Prostate gland (tissue), 2 donors: Measurements from ENCODE around the gene SLC44A3. TPM values are rescaled to one million over a fixed set of nuclear protein-coding genes. Genes with fewer than 3 reads are reported as not detected.

Experiments used
- DNase-seq: peaks from one replicate; pipeline ENCODE4 v3.0.0-alpha.2; 2019; ENCODE audit warnings: low spot score
- H3K27ac ChIP-seq, 2 donors: fragments of 200-600 bp; sonication (generic); 2 replicates each; pipeline ENCODE4 v1.5.1; 2017 to 2019
- H3K27me3 ChIP-seq: fragments of 200-600 bp; sonication (generic); replicated peaks from 2 replicates; pipeline ENCODE4 v1.5.1; 2019; ENCODE audit not compliant: insufficient read depth
- H3K36me3 ChIP-seq, 2 donors: fragments of 200-600 bp; sonication (generic); 1 replicate in 1 of 2; 2 replicates in 1 of 2; pipeline versions ENCODE4 v1.5.1 to v1.8.1; 2017 to 2019
- H3K4me1 ChIP-seq: fragments of 200-600 bp; sonication (generic); replicated peaks from 2 replicates; pipeline ENCODE4 v1.5.1; 2019
- H3K4me3 ChIP-seq, 2 donors: fragments of 200-600 bp; sonication (generic); 2 replicates each; pipeline ENCODE4 v1.5.1; 2017 to 2019
- H3K9me3 ChIP-seq: fragments of 200-600 bp; sonication (generic); 2 replicates; pipeline ENCODE4 v1.5.1; 2017
- CTCF ChIP-seq, 4 experiments: fragments of 200-600 bp in 2 of 4; fragments of 450-650 bp in 2 of 4; sonication (generic) in 2 of 4; IDR thresholded peaks; 1 replicate in 3 of 4; 2 replicates in 1 of 4; pipeline ENCODE4 v1.5.1; 2016 to 2019; ENCODE audit warnings: antibody characterized with exemption in 4 of 4, mild to moderate bottlenecking in 2 of 4, moderate library complexity in 2 of 4
- POLR2A ChIP-seq: fragments of 450-650 bp; IDR thresholded peaks from one replicate; pipeline ENCODE4 v1.6.1; 2016; ENCODE audit warnings: antibody characterized with exemption, mild to moderate bottlenecking
- POLR2AphosphoS5 ChIP-seq: sonication (generic); formaldehyde crosslinking; IDR thresholded peaks from one replicate; pipeline ENCODE4 v1.6.1; 2017; ENCODE audit warnings: antibody characterized with exemption
- WGBS: methylation state at CpG from one replicate; pipeline ENCODE4 v1.1.5; 2018; 5-methylcytosine and 5-hydroxymethylcytosine counted together
- intact Hi-C: fragments of 100-400 bp; cut with DNase I; formaldehyde crosslinking; loops from one replicate; pipeline ENCODE4 v1.14.2; 2022
- total RNA-seq, 2 donors: library from RNA; depleted of rRNA; stranded (reverse); fragments of >200 nt; gene quantifications; one replicate each; pipeline ENCODE4 v1.1.0, GENCODE V29; 2016

The SLC44A3 gene
- total RNA-seq, 2 donors from 2014 or later = 15.4 to 16.2 TPM

- DNase-seq = no peak
- H3K9me3 ChIP-seq = no peaks in the 10 kb centered on the region
- intact Hi-C loops = no loop called here
- H3K27me3 ChIP-seq = no peaks in the 10 kb centered on the region
- no peak overlapping the region for H3K4me3 ChIP-seq
- H3K4me1 ChIP-seq = peaks cover 3% of the 10 kb centered on the region
- no peaks in the 10 kb centered on the region for H3K36me3 ChIP-seq
- WGBS = 89% methylated on average over 2 of the region's 2 CpGs
- no peak overlapping the region for H3K27ac ChIP-seq
- TF ChIP-seq POLR2A (no peak), CTCF (IDR thresholded peaks at IDR 0.05) (no peak), POLR2AphosphoS5 (no peak)
These were observed 21.7 kb upstream of the SLC44A3 start for GRCh38 chr1:94798462-94798861.

- intact Hi-C loops = no loop called here
- Histone ChIP-seq H3K9me3 (no peaks in the 10 kb centered on the region), H3K27me3 (no peaks in the 10 kb centered on the region), H3K4me1 (peaks cover 3% of the 10 kb centered on the region), H3K36me3 (no peaks in the 10 kb centered on the region), H3K4me3 (no peak overlapping the region), H3K27ac (no peak overlapping the region)
- DNase-seq = no peak
- TF ChIP-seq CTCF (IDR thresholded peaks at IDR 0.05) (no peak), POLR2A (no peak), POLR2AphosphoS5 (no peak)
- 82% methylated on average over 4 of the region's 4 CpGs for WGBS
These were observed 21.0 kb upstream of the SLC44A3 start for GRCh38 chr1:94799206-94799605.

- Histone ChIP-seq H3K4me3 (no peak overlapping the region), H3K27ac (peak overlapping the region; percentile 55 to 71), H3K27me3 (no peaks in the 10 kb centered on the region), H3K4me1 (peaks cover 3% of the 10 kb centered on the region), H3K9me3 (no peaks in the 10 kb centered on the region), H3K36me3 (no peaks in the 10 kb centered on the region)
- TF ChIP-seq POLR2AphosphoS5 (peak; percentile 78), CTCF (IDR thresholded peaks at IDR 0.05) (peak in 3 of 4 experiments; percentile 34 to 74 (median 63)), POLR2A (no peak)
- intact Hi-C loops = loop anchor here (2.0 to 5.0 kb wide), 5 partner anchors 205 to 385 kb away; partner anchors contain the start of gene ABCD3
- peak; percentile 42 for DNase-seq
- 13% methylated on average over 6 of the region's 7 CpGs for WGBS
These were observed 18.1 kb upstream of the SLC44A3 start for GRCh38 chr1:94801919-94802546.

- intact Hi-C loops = loop anchor here (2.0 to 5.0 kb wide), 5 partner anchors 206 to 386 kb away; partner anchors contain the start of gene ABCD3
- WGBS = 51% methylated on average over 3 of the region's 3 CpGs
- no peaks in the 10 kb centered on the region for H3K9me3 ChIP-seq
- DNase-seq = no peak
- no peak overlapping the region for H3K4me3 ChIP-seq
- H3K27me3 ChIP-seq = no peaks in the 10 kb centered on the region
- H3K27ac ChIP-seq = peak overlapping the region; percentile 59 to 71
- TF ChIP-seq POLR2A = no peak
- no peak for TF ChIP-seq POLR2AphosphoS5
- TF ChIP-seq CTCF (IDR thresholded peaks at IDR 0.05) = no peak
- peaks cover 3% of the 10 kb centered on the region for H3K4me1 ChIP-seq
- H3K36me3 ChIP-seq = no peaks in the 10 kb centered on the region
These were observed 17.1 kb upstream of the SLC44A3 start for GRCh38 chr1:94803106-94803505.
